HCEC 1CT (cell line): ENCODE data around the gene MIPOL1.
"Not testable (repeated sequence)": the region's sequence is repeated elsewhere in the genome, so short reads cannot be mapped to it uniquely, and the experiment has no call there.

ENCODE experiments used
- DNase-seq: peaks from one replicate; pipeline ENCODE4 v3.0.0-alpha.2; 2017

MIPOL1 gene

DNA sequence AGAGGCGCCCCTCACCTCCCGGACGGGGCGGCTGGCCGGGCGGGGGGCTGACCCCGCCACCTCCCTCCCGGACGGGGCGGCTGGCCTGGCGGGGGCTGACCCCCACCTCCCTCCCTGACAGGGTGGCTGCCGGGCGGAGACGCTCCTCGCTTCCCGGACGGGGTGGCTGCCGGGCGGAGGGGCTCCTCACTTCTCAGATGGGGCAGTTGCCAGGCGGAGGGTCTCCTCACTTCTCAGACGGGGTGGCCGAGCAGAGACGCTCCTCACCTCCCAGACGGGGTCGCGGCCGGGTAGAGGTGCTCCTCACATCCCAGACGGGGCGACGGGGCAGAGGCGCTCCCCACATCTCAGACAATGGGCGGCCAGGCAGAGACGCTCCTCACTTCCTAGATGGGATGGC, 357.9 kb downstream of the MIPOL1 start:
- DNase-seq, result not testable (repeated sequence)

- DNase-seq, result no peak
These were observed 361.0 kb downstream of the MIPOL1 start for GRCh38 chr14:37558740-37559139.

GRCh38 chr14:37559386-37559785, 361.6 kb downstream of the MIPOL1 start:
- no peak for DNase-seq

DNA sequence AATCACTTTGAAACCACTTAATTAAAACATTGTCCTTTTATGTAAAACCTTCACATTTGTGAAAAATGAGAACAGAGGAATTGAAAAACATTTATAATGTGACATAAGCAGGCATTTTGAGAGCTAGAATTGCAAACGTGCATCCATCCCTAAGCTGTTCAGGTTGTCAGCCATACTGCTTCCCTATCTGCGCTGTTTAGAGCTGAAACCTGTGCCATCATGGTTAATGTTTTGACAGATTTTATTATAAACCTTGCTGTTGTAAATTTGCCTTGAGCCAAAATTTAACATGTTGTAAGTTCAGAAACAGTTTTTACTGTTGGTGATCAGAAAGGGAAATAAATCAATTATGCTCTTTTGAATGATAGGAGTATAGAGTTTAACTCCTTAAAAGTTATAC, 365.5 kb downstream of the MIPOL1 start:
- DNase-seq, result no peak

- no peak for DNase-seq
These were observed 367.8 kb downstream of the MIPOL1 start for GRCh38 chr14:37565550-37565949.

DNA sequence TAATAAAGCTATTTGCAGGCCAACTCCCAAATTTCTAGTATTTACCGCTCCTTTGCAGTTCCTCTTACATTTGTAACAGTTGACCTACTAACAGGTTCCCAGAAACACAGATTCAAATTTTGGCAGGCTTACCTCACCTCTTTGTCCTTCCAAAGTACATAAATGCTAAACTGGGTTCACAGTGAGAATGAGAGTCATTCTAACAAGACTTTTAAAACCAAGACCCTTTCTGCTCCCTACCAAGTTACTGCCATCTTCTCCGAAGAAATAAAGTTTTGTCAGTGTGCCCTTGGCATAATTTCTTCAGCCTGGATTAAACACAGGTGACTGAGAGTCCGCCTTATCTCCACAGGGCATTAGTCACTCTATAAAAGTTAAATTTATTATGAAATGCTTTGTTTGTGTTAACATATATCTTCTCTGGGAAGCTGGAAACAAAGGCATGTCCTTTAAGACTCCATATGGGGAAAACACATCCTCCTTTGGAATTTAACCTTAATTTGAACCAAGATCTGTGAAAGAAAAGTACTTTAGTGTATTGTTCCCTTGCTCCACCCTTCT, 369.2 kb downstream of the MIPOL1 start:
- no peak for DNase-seq

DNA sequence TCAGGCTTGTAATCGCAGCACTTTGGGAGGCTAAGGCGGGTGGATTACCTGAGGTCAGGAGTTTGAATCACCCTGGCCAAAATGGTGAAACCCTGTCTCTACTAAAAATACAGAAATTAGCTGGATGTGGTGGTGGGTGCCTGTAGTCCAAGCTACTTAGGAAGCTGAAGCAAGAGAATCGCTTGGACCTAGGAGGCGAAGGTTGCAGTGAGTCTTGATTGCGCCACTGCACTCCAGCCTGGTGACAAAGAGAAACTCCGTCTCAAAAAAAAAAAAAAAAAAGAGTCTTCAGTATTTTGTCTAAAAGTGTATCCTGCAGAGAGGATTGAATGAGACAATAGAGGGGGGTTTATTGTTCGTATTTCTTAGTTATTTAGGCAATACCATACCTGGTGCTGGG, 372.0 kb downstream of the MIPOL1 start:
- no peak for DNase-seq

DNA sequence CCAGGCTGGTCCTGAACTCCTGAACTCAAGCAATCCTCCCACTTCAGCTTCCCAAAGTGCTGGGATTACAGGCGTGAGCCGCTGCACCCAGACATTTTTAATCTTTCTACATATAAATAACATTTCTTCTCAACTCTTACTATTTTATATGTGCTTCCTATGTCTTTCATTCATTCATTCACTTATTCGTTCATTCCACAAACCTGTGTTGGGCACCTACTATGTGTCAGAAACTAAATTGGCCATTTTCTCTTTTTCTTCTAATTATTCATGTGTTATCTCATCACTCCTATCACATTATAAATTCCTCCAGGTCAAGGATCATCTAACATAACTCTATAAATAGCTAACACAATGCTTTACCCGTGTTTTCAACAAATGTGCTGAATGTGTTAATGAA, 373.7 kb downstream of the MIPOL1 start:
- DNase-seq, result no peak

GRCh38 chr14:37573356-37573755, 375.6 kb downstream of the MIPOL1 start:
- no peak for DNase-seq

- no peak for DNase-seq
These were observed 381.5 kb downstream of the MIPOL1 start for GRCh38 chr14:37579274-37579673.

DNA sequence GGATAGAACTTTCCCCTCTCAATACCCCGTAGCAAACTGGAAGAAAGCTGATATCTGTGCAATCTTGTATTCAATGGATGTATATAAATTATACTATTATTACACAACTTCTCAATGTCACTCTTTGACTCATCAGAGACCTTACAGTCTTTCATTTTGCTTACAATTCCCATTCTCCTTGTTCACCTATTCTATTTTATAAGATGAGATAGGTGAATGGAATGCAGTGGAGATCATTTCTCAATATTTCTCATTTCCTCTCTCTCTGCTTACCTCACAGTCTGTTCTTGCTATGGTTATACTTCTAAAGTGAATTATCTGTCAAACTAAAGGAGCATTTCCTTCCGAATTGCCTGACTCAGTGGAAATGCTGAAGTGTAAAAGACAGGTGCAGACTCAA, 382.4 kb downstream of the MIPOL1 start:
- peak; percentile 30 for DNase-seq

DNA sequence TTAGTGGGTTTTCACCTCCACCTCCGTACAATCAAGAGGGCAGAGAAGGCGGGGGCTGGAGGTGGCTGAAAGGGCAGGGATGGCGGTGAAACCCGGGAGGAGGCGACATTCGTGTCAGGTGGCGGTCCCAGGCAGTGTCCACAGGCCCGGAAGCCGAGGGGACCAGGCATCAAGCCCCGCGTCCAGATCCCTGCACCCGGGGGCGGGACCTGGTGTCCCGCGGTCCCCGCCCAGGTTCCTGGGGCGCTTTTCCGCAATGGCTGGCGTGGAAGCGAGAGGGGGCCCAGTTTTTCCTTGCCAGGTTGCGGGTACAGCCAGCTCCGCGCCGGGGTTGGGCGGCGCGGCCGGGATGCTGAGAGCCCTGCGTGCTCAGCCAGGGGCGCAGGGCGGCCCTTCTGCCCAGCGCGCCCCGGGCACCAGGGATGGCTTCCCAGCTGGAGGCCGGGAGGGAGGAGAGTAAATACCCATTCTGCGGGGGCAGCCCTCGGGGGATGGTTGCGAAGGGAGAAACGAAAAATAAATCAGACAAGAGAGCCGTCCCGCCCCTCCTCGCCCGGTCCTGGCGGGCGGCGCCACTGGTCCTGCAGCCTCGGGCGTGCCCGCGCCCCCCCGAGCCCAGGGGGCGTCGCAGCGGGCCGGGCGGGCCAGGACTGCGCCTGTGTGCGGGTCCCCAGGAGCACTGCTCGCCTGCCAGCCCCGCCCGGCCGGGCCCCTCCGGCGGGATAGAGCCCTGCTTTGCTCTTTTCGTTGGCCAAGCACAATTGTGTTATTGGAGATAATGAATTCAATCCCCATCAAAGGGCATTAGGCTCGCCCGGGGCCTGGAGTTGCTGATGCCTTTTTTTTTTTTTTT, 385.8 kb downstream of the MIPOL1 start:
- no peak for DNase-seq

GRCh38 chr14:37584211-37585100, 386.7 kb downstream of the MIPOL1 start:
- DNase-seq, result no peak

DNA sequence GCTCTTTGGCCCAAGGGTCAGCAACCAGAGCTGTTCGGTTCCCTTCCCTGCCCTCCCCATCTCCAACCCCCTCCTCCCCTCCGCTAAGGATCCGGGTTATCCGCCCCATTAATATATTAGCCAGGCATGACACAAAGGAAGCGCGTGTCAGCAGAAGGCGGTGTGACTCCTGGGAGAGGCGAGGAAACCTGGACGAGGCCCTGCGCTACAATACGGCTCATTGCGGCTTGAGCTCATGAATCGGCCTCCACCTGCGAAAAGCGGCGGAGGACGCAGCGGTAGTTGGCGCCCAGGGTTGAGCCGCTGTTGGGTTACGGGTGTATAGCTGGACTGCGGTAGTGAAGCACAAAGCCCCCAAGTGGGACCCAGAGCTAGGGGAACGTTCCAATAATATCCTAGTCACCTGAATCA, 387.4 kb downstream of the MIPOL1 start:
- no peak for DNase-seq

DNA sequence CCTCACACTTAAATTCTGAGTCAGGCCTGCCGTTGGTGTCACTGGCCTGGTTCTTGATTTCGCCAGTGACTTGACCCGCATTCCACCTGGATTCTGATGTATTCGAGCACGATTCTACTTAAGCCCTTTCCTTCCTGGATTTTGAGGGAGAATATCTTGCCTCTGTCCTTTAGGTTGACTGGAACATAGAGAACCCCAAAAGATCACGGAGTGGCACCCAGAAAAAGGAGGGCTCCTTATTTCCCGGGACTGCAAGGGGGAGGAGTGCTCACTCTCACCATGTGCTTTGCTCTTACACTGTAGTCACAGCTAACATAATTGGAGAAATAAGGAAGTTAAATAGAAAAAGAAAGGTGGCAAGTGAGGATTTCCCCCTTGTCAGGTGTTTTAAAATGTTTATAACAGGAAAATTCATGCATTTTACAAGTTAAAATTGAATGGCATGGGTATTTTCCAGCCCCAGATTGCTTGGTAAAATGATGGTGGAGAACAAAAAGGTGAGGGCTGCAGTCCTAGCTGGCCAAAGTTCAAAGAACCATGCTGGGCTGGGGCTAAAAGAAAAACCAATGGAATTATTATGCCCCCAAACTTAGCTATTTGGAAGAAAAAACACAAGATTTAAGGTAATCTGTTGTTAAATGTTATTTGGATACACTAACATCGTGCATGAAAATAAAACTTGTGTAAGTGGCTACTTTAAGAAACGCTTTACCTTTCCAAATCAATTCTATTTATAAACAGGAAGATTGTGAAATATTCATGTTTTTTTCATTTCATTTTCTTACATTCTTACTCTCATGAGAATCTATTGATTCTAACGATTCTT, 388.4 kb downstream of the MIPOL1 start:
- no peak for DNase-seq

DNA sequence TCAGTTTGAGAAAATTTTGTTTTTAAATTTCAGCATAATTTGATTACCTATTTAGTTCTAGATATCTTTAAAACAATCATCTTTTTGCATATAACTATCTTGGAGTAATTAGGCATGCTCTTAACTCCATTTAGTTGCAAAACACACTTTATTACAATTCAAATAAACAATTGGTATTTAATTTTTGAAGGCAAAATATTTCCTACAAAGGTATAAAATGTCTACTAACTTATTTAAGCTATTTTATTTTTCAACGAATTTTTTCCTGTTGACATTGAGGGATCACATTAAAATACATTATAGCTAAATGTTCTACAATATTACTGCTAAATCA, 389.0 kb downstream of the MIPOL1 start:
- no peak for DNase-seq

- DNase-seq, result no peak
These were observed 389.5 kb downstream of the MIPOL1 start for GRCh38 chr14:37587131-37587803.

DNA sequence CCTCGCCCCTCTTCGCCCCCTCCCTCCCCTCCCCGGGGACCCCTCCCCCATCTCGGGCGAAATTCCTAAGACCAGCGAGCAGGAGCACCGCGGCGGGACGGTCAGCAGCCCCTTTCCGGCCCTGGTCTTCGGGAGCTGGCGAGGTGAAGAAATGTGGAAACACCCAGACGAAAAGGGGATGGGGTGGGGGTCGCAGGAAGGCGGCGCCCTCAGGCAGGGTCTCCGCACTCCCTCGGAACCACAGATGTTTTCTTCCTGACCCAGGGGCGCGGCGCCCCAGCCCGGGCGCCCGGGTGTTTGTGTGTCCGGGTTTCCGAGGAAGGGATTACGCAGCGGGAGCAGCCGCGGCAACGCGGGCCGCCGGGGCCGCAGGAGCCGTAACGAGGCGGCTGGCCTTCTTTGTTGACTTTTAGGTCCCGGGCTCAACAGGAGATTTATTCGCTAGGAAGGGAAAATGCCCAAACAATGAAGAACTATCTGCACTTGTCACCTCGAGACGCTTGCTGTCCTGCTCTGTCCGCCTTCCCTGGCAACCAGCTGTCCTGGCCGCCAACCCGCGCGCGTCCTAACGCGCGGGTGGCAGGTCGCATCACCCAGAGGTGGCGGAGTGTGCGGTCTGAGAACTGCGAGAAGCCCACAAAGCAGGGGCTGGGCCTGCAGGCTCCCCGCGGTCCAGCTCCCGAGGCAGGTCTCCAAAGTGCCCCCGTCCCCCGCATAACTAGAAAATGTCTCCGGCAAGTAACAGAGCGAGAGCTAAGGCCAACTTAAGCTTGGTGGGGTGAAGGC, 390.3 kb downstream of the MIPOL1 start:
- DNase-seq, result no peak

DNA sequence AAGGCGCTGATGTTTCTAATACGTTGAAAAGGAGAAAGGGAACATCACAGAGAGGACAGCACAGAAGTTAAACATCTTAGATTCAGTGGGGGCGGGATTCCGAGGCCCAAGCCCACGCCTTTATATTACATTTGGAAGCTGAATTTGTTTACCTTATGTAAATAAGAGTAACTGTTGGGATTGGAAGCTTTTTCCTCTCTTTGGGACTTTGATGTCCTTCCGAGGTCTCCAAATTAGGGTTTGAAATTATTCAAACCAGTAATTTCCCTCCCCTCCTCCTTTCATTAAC, 390.9 kb downstream of the MIPOL1 start:
- no peak for DNase-seq

DNA sequence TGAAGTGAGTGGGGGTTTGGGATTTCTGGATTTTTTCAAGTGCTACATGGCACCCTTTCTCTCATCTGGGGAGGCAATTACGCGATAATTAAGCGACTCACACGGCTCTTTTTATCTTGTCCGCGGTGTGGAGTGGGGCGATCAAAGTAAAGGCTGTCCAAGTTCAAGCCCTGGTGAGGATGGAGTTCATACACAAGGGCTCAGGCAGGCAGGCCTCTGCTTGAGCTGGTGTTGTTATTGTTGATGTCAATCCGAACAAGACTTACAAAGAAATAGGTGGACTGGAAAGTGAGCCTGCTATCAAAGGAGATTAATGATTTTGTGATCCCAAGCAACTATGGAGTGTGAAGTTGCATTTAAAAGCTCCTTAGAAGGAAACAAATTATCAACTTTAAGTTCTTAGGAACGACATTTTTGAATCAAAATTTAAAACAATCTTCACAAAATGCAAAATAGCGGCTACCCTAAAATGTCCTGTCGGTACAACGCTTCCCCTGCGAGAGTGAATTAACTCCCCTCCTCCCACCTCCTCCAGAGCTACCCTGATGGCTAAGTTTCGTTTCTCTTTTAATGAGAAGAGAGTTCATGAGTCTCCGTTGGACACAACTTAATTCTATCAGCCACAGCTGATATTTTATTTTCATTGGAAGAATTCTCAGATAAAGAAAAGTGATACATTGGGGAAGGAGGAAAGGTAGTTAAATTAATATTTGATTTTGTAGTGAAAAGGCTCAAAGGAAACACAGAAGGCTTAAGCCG, 391.4 kb downstream of the MIPOL1 start:
- DNase-seq, result no peak
